ENCODE data around the gene SLC16A8. TPM values are rescaled to one million over a fixed set of nuclear protein-coding genes. Genes with fewer than 3 reads are reported as not detected.

Gene SLC16A8
- total and polyA plus RNA-seq, 2 of the 13 experiments (the other 11 are each of a cell fraction or from before 2014, with no cell fraction given): not detected

DNA sequence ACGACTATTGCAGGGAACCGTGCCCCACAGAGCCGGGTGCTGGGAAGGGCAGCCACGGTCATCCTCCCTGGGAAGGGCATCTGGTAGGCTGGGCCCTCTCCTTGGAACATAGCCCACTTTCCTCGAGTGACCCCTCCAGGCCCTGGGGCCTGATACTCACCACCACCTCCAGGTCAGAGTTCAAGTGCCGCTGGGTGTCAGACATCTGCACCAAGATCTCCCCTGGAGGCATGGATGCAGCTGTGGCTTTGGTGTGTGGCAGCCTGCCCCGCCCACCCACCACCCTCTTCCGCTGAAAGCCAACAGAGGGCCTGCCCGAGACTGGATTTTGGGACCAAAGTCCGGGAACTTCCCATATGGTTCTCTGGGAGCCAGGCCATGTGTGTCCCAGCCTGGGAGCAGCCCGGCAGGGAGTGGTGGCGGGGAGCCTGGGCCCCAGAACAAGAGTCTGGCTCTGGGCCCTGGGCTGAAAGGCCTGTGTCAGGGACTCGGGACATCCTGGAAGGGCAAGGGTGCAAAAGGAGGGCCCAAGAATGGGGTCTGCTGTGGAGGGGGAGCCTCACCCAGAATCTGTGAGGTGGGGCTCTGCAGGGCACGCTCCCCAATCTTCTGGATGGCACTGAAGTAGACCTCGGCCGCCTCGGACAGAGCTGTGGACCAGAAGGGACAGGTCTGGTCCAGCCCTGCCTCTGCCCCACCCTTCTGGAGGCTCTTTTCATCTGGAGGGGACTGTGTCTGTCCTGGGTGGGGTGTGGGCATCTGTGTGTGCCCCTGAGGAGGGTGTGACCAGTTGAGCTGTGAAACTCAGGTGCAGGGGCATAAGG lies 23.9 kb upstream of the SLC16A8 start (continued):
- TF ChIP-seq HDAC1 (CRISPR knock-in tag; IDR thresholded peaks at IDR 0.05): peak; percentile 66
- TF ChIP-seq ZNF737 (CRISPR knock-in tag; IDR thresholded peaks at IDR 0.05; ENCODE audit: borderline replicate concordance): no peak
- TF ChIP-seq, protein P1, sequence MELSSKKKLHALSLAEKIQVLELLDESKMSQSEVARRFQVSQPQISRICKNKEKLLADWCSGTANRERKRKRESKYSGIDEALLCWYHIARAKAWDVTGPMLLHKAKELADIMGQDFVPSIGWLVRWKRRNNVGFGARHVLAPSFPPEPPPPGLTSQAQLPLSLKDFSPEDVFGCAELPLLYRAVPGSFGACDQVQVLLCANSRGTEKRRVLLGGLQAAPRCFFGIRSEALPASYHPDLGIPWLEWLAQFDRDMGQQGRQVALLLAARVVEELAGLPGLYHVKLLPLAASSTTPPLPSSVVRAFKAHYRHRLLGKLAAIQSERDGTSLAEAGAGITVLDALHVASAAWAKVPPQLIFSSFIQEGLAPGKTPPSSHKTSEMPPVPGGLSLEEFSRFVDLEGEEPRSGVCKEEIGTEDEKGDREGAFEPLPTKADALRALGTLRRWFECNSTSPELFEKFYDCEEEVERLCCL (CRISPR knock-in tag; IDR thresholded peaks at IDR 0.05; ENCODE audit: borderline replicate concordance): 0 out of 2 replicates have a peak, but pooled peaks have one; percentile 40
- TF ChIP-seq MXI1 (IDR thresholded peaks at IDR 0.05; ENCODE audit: borderline replicate concordance, low read depth, low read length): peak; percentile 92; the same call in 2 of the 3 replicates
- peak; percentile 67; the same call in 1 of the 2 replicates for TF ChIP-seq ELF3 (CRISPR knock-in tag; IDR thresholded peaks at IDR 0.05)
- TF ChIP-seq GATAD2A (CRISPR knock-in tag; IDR thresholded peaks at IDR 0.05): peak; percentile 66
- 0 out of 2 replicates have a peak, but pooled peaks have one; percentile 26 for TF ChIP-seq ZNF501 (CRISPR knock-in tag; IDR thresholded peaks at IDR 0.05)
- TF ChIP-seq TGIF2 (CRISPR knock-in tag; IDR thresholded peaks at IDR 0.05): peak; percentile 67
- no peak for TF ChIP-seq FOXP1 (IDR thresholded peaks at IDR 0.05)
- TF ChIP-seq FOXP1 (CRISPR knock-in tag; IDR thresholded peaks at IDR 0.05): peak; percentile 21; the same call in 1 of the 2 replicates
- TF ChIP-seq HNF4G (IDR thresholded peaks at IDR 0.05; ENCODE audit: borderline replicate concordance, low read depth, low read length): peak; percentile 87
- peak; percentile 83; the same call in 1 of the 2 replicates for TF ChIP-seq HNF4G (CRISPR knock-in tag; IDR thresholded peaks at IDR 0.05; ENCODE audit: borderline replicate concordance, low read depth)
- TF ChIP-seq DNMT3B (CRISPR knock-in tag; conservative IDR thresholded peaks at IDR 0.05): no peak
- TF ChIP-seq, protein P2, sequence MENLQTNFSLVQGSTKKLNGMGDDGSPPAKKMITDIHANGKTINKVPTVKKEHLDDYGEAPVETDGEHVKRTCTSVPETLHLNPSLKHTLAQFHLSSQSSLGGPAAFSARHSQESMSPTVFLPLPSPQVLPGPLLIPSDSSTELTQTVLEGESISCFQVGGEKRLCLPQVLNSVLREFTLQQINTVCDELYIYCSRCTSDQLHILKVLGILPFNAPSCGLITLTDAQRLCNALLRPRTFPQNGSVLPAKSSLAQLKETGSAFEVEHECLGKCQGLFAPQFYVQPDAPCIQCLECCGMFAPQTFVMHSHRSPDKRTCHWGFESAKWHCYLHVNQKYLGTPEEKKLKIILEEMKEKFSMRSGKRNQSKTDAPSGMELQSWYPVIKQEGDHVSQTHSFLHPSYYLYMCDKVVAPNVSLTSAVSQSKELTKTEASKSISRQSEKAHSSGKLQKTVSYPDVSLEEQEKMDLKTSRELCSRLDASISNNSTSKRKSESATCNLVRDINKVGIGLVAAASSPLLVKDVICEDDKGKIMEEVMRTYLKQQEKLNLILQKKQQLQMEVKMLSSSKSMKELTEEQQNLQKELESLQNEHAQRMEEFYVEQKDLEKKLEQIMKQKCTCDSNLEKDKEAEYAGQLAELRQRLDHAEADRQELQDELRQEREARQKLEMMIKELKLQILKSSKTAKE (CRISPR knock-in tag; IDR thresholded peaks at IDR 0.05; ENCODE audit: borderline replicate concordance): peak; percentile 67
- 0 out of 2 replicates have a peak, but pooled peaks have one; percentile 24 for TF ChIP-seq ZNF121 (CRISPR knock-in tag; IDR thresholded peaks at IDR 0.05)
- 0 out of 2 replicates have a peak, but pooled peaks have one; percentile 51 for TF ChIP-seq MIXL1 (CRISPR knock-in tag; IDR thresholded peaks at IDR 0.05)
- TF ChIP-seq ZNF331 (CRISPR knock-in tag; IDR thresholded peaks at IDR 0.05): peak; percentile 58
- no peak for TF ChIP-seq ZNF12 (CRISPR knock-in tag; IDR thresholded peaks at IDR 0.05)
- TF ChIP-seq XRCC5 (optimal IDR thresholded peaks at IDR 0.05; ENCODE audit: low read length): peak; percentile 31
- TF ChIP-seq SIN3A (IDR thresholded peaks at IDR 0.05; ENCODE audit: borderline replicate concordance, low read depth, low read length): 0 out of 2 replicates have a peak, but pooled peaks have one; percentile 62
- no peak for TF ChIP-seq ONECUT2 (CRISPR knock-in tag; IDR thresholded peaks at IDR 0.05)
- TF ChIP-seq SRSF1 (optimal IDR thresholded peaks at IDR 0.05; ENCODE audit: low read depth, low read length): peak; percentile 55
- TF ChIP-seq BCL6 (CRISPR knock-in tag; IDR thresholded peaks at IDR 0.05): peak; percentile 79
- peak; percentile 68 for TF ChIP-seq HOXA3 (CRISPR knock-in tag; IDR thresholded peaks at IDR 0.05)
- peak; percentile 17 to 78; a peak in 3 of 4 replicates for TF ChIP-seq NR2F1 (CRISPR knock-in tag; IDR thresholded peaks at IDR 0.05)
- peak; percentile 94 for TF ChIP-seq PHF21A (CRISPR knock-in tag; IDR thresholded peaks at IDR 0.05)
- TF ChIP-seq ZNF460 (CRISPR knock-in tag; IDR thresholded peaks at IDR 0.05; ENCODE audit: borderline replicate concordance): no peak
- peak; percentile 29; the same call in 1 of the 2 replicates for TF ChIP-seq ZBTB38 (CRISPR knock-in tag; IDR thresholded peaks at IDR 0.05)
- 0 out of 2 replicates have a peak, but pooled peaks have one; percentile 53 for TF ChIP-seq ZNF703 (CRISPR knock-in tag; IDR thresholded peaks at IDR 0.05; ENCODE audit: borderline replicate concordance)
- peak; percentile 90 for TF ChIP-seq ZBTB42 (CRISPR knock-in tag; IDR thresholded peaks at IDR 0.05)
